ENCODE data around the gene PRKCB. TPM values are rescaled to one million over a fixed set of nuclear protein-coding genes. Genes with fewer than 3 reads are reported as not detected.
A peak's percentile ranks its signal among the peaks of the same experiment; 100 is the strongest.

PRKCB gene
- total and polyA plus RNA-seq, 2 donors (not counting 1 experiment from before 2014, with no cell fraction given) = 0.01 TPM; not detected in 1

DNA sequence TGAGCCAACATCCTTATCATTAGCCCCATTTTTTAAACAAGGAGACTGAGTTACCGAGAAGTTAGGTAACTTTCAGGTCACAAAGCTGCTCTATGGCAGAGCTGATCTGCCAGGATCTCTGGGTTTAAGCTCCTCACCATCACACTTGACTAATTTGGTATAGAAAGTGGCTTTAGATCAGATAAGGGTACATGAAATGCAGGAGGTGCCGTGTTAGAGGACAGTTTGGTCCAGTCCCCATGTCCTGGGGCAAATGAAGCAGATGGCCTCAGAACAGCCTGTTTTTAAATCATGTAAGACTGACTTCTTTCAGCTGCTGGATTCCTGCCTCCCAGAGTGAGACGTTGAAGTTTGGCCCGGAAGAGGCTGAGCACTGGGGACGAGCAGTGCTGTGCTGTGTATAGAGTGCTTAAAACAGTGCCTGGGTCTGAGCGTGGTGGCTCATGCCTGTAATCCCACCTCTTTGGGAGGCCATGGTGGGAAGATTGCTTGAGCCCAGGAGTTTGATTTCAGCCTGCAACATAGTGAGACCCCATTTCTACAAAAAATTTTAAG is 233.3 kb downstream of the PRKCB start:
- no peak for TF ChIP-seq EZH2 (IDR thresholded peaks at IDR 0.05; ENCODE audit: low read length, missing control alignments)
- TF ChIP-seq, protein P1, sequence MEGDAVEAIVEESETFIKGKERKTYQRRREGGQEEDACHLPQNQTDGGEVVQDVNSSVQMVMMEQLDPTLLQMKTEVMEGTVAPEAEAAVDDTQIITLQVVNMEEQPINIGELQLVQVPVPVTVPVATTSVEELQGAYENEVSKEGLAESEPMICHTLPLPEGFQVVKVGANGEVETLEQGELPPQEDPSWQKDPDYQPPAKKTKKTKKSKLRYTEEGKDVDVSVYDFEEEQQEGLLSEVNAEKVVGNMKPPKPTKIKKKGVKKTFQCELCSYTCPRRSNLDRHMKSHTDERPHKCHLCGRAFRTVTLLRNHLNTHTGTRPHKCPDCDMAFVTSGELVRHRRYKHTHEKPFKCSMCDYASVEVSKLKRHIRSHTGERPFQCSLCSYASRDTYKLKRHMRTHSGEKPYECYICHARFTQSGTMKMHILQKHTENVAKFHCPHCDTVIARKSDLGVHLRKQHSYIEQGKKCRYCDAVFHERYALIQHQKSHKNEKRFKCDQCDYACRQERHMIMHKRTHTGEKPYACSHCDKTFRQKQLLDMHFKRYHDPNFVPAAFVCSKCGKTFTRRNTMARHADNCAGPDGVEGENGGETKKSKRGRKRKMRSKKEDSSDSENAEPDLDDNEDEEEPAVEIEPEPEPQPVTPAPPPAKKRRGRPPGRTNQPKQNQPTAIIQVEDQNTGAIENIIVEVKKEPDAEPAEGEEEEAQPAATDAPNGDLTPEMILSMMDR (conservative IDR thresholded peaks at IDR 0.05 in 1 of 2, IDR thresholded peaks at IDR 0.05 in 1 of 2; ENCODE audit: low read depth in 1 of 2, low read length in 2 of 2) = no peak
- Histone ChIP-seq H3K27me3 (ENCODE audit: control insufficient read depth, insufficient read depth, low read length) (no peaks in the 10 kb centered on the region), H3K79me2 (ENCODE audit: control insufficient read depth, insufficient read depth, low read length) (no peaks in the 10 kb centered on the region), H3K4me1 (ENCODE audit: control insufficient read depth, extremely low read depth, insufficient read depth, low read length) (no peaks in the 10 kb centered on the region), H3K4me2 (ENCODE audit: extremely low read depth, insufficient read depth, low read length) (no peak overlapping the region), H3K4me3 (replicated peaks in 1 of 4; ENCODE audit: control extremely low read depth in 1 of 4, insufficient read depth in 1 of 4, low read depth in 3 of 4, low read length in 4 of 4) (no peak overlapping the region), H3K9ac (ENCODE audit: insufficient read depth, low read length) (no peak overlapping the region), H2AFZ (ENCODE audit: low read length) (no peak overlapping the region), H3K36me3 (ENCODE audit: control insufficient read depth, insufficient read depth, low read length) (no peaks in the 10 kb centered on the region), H3K9me3 (ENCODE audit: control insufficient read depth, insufficient read depth, low read depth, low read length) (no peaks in the 10 kb centered on the region), H4K20me1 (ENCODE audit: control insufficient read depth, extremely low read depth, insufficient read depth, low read length) (no peaks in the 10 kb centered on the region), H3K27ac (ENCODE audit: insufficient read depth, low read length) (no peak overlapping the region)
- DNase-seq (ENCODE audit: low read depth in 2 of 2) = no peak

DNA sequence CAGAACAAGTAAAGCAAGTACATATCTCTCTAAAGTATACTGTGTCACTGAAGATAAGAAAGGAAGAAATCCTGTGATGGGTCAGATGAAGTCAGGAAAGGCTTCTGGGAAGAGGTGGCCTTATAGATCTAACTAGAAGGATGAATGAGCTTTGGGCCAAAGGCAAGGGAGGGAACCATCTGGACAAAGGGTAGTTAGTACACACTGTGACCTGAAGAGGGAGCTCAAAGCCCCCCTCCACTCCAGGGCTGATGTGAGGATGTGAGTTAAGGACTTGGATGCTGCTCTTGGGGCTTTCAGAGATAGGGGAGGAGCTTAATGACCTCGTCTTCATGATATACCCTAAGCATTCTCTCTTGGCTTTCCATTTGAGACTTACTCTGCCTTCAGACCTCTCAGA is 235.1 kb downstream of the PRKCB start:
- Histone ChIP-seq H4K20me1 (ENCODE audit: control insufficient read depth, extremely low read depth, insufficient read depth, low read length) (no peaks in the 10 kb centered on the region), H3K4me3 (replicated peaks in 1 of 4; ENCODE audit: control extremely low read depth in 1 of 4, insufficient read depth in 1 of 4, low read depth in 3 of 4, low read length in 4 of 4) (no peak overlapping the region), H3K4me1 (ENCODE audit: control insufficient read depth, extremely low read depth, insufficient read depth, low read length) (no peaks in the 10 kb centered on the region), H3K27ac (ENCODE audit: insufficient read depth, low read length) (no peak overlapping the region), H3K79me2 (ENCODE audit: control insufficient read depth, insufficient read depth, low read length) (no peaks in the 10 kb centered on the region), H3K9me3 (ENCODE audit: control insufficient read depth, insufficient read depth, low read depth, low read length) (no peaks in the 10 kb centered on the region), H3K9ac (ENCODE audit: insufficient read depth, low read length) (no peak overlapping the region), H2AFZ (ENCODE audit: low read length) (no peak overlapping the region), H3K36me3 (ENCODE audit: control insufficient read depth, insufficient read depth, low read length) (no peaks in the 10 kb centered on the region), H3K4me2 (ENCODE audit: extremely low read depth, insufficient read depth, low read length) (no peak overlapping the region), H3K27me3 (ENCODE audit: control insufficient read depth, insufficient read depth, low read length) (no peaks in the 10 kb centered on the region)
- peak; percentile 6 to 21 for DNase-seq (ENCODE audit: low read depth in 2 of 2)
- TF ChIP-seq EZH2 (IDR thresholded peaks at IDR 0.05; ENCODE audit: low read length, missing control alignments) = no peak
- TF ChIP-seq, protein P1 (conservative IDR thresholded peaks at IDR 0.05 in 1 of 2, IDR thresholded peaks at IDR 0.05 in 1 of 2; ENCODE audit: low read depth in 1 of 2, low read length in 2 of 2) = peak; percentile 5 to 46

DNA sequence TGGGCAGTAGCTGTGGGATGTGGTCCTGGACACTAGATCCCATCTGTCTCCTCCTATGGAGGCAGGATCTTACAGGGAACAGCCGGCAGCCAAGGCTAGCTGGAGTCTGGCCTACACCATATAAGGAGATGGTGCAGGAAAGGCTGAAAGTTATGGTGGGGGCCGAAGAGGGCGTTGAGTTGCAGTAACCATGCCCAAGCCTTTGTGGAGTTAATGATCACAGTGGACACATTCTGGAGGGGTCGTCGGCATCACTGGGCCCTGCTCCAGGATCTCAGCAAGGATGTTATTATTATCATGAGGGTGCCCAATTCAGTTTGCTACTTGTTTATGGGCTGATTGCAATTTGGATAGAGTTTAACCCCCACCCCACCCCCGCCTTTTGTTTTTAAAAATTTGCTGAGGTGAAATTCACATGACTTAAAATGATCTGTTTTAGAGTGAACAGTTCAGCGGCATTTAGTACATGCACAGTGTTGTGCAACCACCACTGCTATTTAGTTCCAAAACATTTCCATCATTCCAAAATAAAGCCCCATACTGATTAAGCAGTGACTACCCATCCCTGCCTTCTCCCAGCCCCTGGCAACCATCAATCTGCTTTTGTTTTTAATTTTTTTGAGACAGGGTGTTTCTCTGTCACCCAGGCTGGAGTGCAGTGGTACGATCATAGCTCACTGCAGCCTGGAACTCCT is 236.0 kb downstream of the PRKCB start:
- no peaks in the 10 kb centered on the region for H3K36me3 ChIP-seq (ENCODE audit: control insufficient read depth, insufficient read depth, low read length)

More for the DNA sequence above, 236.0 kb downstream of the PRKCB start:
- no peak overlapping the region for H3K9ac ChIP-seq (ENCODE audit: insufficient read depth, low read length)
- no peaks in the 10 kb centered on the region for H3K9me3 ChIP-seq (ENCODE audit: control insufficient read depth, insufficient read depth, low read depth, low read length)
- H3K4me3 ChIP-seq (replicated peaks in 1 of 4; ENCODE audit: control extremely low read depth in 1 of 4, insufficient read depth in 1 of 4, low read depth in 3 of 4, low read length in 4 of 4) = no peak overlapping the region
- H3K4me1 ChIP-seq (ENCODE audit: control insufficient read depth, extremely low read depth, insufficient read depth, low read length) = no peaks in the 10 kb centered on the region
- DNase-seq (ENCODE audit: low read depth in 2 of 2) = no peak
- no peaks in the 10 kb centered on the region for H3K27me3 ChIP-seq (ENCODE audit: control insufficient read depth, insufficient read depth, low read length)
- H2AFZ ChIP-seq (ENCODE audit: low read length) = no peak overlapping the region
- H4K20me1 ChIP-seq (ENCODE audit: control insufficient read depth, extremely low read depth, insufficient read depth, low read length) = no peaks in the 10 kb centered on the region
- H3K27ac ChIP-seq (ENCODE audit: insufficient read depth, low read length) = no peak overlapping the region
- TF ChIP-seq, protein P1 (conservative IDR thresholded peaks at IDR 0.05 in 1 of 2, IDR thresholded peaks at IDR 0.05 in 1 of 2; ENCODE audit: low read depth in 1 of 2, low read length in 2 of 2) = no peak
- TF ChIP-seq EZH2 (IDR thresholded peaks at IDR 0.05; ENCODE audit: low read length, missing control alignments) = no peak
- H3K4me2 ChIP-seq (ENCODE audit: extremely low read depth, insufficient read depth, low read length) = no peak overlapping the region
- H3K79me2 ChIP-seq (ENCODE audit: control insufficient read depth, insufficient read depth, low read length) = no peaks in the 10 kb centered on the region
